ENCODE results near the gene CNKSR2. TPM values are rescaled to one million over a fixed set of nuclear protein-coding genes. Genes with fewer than 3 reads are reported as not detected.

The CNKSR2 gene
- total RNA-seq, 1 experiment from 2014 or later: 1.5 TPM

DNA sequence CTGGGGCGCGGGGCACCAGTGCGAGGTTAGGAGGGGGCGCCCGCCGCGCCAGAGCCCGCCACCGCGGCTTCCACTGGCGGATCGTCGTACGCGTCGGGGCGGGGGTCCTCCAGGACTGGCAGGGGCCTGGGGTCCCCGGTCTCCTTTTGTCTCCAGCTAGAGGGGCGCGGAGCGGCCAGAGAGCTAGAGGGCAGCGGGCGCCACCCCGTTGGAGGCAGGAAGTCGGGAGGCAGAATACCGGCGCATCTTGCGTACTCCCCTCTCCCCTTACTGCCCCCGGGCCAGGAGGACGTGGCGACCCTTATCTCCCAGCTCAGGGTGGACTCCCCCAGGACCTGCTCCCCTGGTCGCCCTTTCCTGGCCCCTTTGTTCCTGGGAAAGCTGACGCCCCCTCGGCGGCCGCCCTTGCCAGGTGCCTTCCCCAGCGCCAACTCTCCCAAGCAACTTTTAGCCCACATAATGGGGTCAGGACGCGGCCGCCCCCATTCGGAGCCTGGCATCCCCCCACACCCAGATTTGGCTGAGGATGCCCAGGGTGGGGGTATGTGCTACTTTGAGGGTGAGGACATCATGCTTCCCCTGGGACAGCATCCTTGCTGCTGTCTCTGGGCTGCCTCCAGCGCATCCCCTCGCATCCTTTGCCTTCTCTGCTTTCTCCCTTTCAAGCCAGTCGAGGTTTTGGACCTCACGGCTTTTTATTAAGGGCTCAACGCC lies 933 bp downstream of the CNKSR2 start:
- TF ChIP-seq EZH2 (IDR thresholded peaks at IDR 0.05; ENCODE audit: borderline replicate concordance, low read depth, low read length, poor library complexity, severe bottlenecking): no peak
- TF ChIP-seq, protein P1, sequence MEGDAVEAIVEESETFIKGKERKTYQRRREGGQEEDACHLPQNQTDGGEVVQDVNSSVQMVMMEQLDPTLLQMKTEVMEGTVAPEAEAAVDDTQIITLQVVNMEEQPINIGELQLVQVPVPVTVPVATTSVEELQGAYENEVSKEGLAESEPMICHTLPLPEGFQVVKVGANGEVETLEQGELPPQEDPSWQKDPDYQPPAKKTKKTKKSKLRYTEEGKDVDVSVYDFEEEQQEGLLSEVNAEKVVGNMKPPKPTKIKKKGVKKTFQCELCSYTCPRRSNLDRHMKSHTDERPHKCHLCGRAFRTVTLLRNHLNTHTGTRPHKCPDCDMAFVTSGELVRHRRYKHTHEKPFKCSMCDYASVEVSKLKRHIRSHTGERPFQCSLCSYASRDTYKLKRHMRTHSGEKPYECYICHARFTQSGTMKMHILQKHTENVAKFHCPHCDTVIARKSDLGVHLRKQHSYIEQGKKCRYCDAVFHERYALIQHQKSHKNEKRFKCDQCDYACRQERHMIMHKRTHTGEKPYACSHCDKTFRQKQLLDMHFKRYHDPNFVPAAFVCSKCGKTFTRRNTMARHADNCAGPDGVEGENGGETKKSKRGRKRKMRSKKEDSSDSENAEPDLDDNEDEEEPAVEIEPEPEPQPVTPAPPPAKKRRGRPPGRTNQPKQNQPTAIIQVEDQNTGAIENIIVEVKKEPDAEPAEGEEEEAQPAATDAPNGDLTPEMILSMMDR (conservative IDR thresholded peaks at IDR 0.05; ENCODE audit: low read depth, low read length): no peak
- Histone ChIP-seq H3K4me3 (ENCODE audit: low read depth, low read length, poor library complexity, severe bottlenecking) (peak overlapping the region; percentile 35), H3K36me3 (ENCODE audit: insufficient read depth, low read length, poor library complexity, severe bottlenecking) (no peaks in the 10 kb centered on the region), H3K9me3 (ENCODE audit: low read depth, low read length, poor library complexity, severe bottlenecking) (no peaks in the 10 kb centered on the region), H3K27me3 (replicated peaks; ENCODE audit: insufficient read depth, low read depth, low read length, poor library complexity) (peaks cover 36% of the 10 kb centered on the region), H3K4me1 (ENCODE audit: insufficient read depth, low read length, poor library complexity, severe bottlenecking) (no peaks in the 10 kb centered on the region), H3K27ac (ENCODE audit: low read depth, low read length, poor library complexity, severe bottlenecking) (no peak overlapping the region)
- intact Hi-C loops (cut with micrococcal nuclease; ENCODE audit: unreplicated experiment): loop anchor here (10.0 kb wide), 1 partner anchor 840 kb away; no protein-coding TSS in a partner anchor
- ChIA-PET POLR2A (ENCODE audit: low non-redundant PET) (no interaction called here), CTCF (no interaction called here)
- DNase-seq (ENCODE audit: low spot score): no peak
- BruUV-seq (replicated peaks): no TSS peak

DNA sequence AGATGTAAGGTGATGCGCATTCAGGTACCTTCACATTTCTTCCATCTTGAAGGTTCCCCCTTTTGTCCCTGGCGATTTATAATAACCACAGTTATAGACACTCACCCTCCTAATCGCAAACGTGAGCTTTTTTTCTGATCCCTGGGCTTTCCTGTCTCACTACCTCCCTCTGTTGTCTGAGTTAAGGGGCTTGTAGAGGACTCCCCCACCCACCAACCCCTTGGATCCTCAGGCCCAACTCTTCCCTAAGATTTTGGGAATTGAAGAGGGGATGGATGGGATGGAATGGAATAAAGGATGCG lies 1.4 kb downstream of the CNKSR2 start:
- no peak overlapping the region for H3K27ac ChIP-seq (ENCODE audit: low read depth, low read length, poor library complexity, severe bottlenecking)
- H3K4me1 ChIP-seq (ENCODE audit: insufficient read depth, low read length, poor library complexity, severe bottlenecking): no peaks in the 10 kb centered on the region
- H3K27me3 ChIP-seq (replicated peaks; ENCODE audit: insufficient read depth, low read depth, low read length, poor library complexity): peaks cover 36% of the 10 kb centered on the region
- TF ChIP-seq EZH2 (IDR thresholded peaks at IDR 0.05; ENCODE audit: borderline replicate concordance, low read depth, low read length, poor library complexity, severe bottlenecking): no peak
- TF ChIP-seq, protein P1 (conservative IDR thresholded peaks at IDR 0.05; ENCODE audit: low read depth, low read length): no peak
- no peaks in the 10 kb centered on the region for H3K36me3 ChIP-seq (ENCODE audit: insufficient read depth, low read length, poor library complexity, severe bottlenecking)
- H3K4me3 ChIP-seq (ENCODE audit: low read depth, low read length, poor library complexity, severe bottlenecking): no peak overlapping the region
- no TSS peak for BruUV-seq (replicated peaks)
- ChIA-PET CTCF (no interaction called here), POLR2A (ENCODE audit: low non-redundant PET) (no interaction called here)
- H3K9me3 ChIP-seq (ENCODE audit: low read depth, low read length, poor library complexity, severe bottlenecking): no peaks in the 10 kb centered on the region
- DNase-seq (ENCODE audit: low spot score): no peak
- intact Hi-C loops (cut with micrococcal nuclease; ENCODE audit: unreplicated experiment): loop anchor here (10.0 kb wide), 1 partner anchor 841 kb away; no protein-coding TSS in a partner anchor

DNA sequence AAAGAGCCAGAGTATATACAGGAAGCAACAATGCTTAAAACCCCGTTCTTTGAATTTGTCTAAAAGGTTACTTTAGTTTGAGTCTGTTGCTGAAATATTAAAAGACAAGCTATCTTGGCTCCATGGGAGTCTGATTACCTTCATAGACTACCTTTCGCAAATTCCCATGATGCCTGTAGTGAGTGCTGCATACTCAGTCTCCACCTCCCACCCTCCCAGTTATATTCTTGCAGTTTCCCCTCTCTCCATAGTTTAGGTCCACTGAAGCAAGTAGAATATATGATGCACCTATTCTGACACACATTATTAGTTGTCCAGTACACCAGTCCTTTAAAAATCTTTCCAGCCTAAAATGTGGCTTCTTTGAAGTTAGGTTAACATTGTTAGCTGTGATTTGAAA lies 2.4 kb downstream of the CNKSR2 start:
- Histone ChIP-seq H3K36me3 (ENCODE audit: insufficient read depth, low read length, poor library complexity, severe bottlenecking) (no peaks in the 10 kb centered on the region), H3K4me3 (ENCODE audit: low read depth, low read length, poor library complexity, severe bottlenecking) (no peak overlapping the region), H3K4me1 (ENCODE audit: insufficient read depth, low read length, poor library complexity, severe bottlenecking) (no peaks in the 10 kb centered on the region), H3K9me3 (ENCODE audit: low read depth, low read length, poor library complexity, severe bottlenecking) (no peaks in the 10 kb centered on the region), H3K27me3 (replicated peaks; ENCODE audit: insufficient read depth, low read depth, low read length, poor library complexity) (peaks cover 36% of the 10 kb centered on the region), H3K27ac (ENCODE audit: low read depth, low read length, poor library complexity, severe bottlenecking) (no peak overlapping the region)
- POLR2A ChIA-PET (ENCODE audit: low non-redundant PET): no interaction called here
- TF ChIP-seq, protein P1 (conservative IDR thresholded peaks at IDR 0.05; ENCODE audit: low read depth, low read length): no peak
- no peak for TF ChIP-seq EZH2 (IDR thresholded peaks at IDR 0.05; ENCODE audit: borderline replicate concordance, low read depth, low read length, poor library complexity, severe bottlenecking)
- CTCF ChIA-PET: no interaction called here
- no TSS peak for BruUV-seq (replicated peaks)
- no peak for DNase-seq (ENCODE audit: low spot score)
- intact Hi-C loops (cut with micrococcal nuclease; ENCODE audit: unreplicated experiment): loop anchor here (10.0 kb wide), 1 partner anchor 842 kb away; no protein-coding TSS in a partner anchor

Data from A673 (cell line).